ENCODE results near the gene VWA7.

The VWA7 gene

GRCh38 chr6:31791324-31792089 lies 14.4 kb upstream of the VWA7 start:
- Mint-ChIP-seq H3K9me3 (ENCODE audit: low read depth) (no peaks in the 10 kb centered on the region), H3K4me1 (ENCODE audit: low read depth) (peaks cover 27% of the 10 kb centered on the region), H3K36me3 (peaks cover 11% of the 10 kb centered on the region), H3K27ac (peak overlapping the region; percentile 34), H3K27me3 (no peaks in the 10 kb centered on the region), H3K4me3 (peak overlapping the region; percentile 63)

DNA sequence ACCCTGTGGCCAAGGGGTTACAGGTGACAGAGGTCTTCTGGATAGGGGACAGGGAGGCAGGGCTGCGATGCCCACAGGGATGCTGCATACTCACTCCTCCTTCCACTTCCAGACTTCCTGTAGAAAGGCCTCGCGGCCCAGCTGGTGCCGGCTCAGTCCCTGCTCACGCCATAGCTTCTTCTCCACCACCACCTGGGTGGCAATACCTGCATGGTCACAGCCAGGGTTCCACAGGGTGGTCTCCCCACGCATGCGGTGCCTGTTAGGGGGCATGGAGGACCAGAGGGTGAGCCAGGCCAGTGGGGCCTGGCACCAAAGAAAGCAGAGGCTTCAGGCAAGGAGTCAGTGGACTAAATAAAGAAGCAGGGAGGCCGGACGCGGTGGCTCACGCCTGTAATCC lies 8.3 kb upstream of the VWA7 start:
- Mint-ChIP-seq H3K27me3 (no peaks in the 10 kb centered on the region), H3K4me1 (ENCODE audit: low read depth) (peaks cover under 1% of the 10 kb centered on the region), H3K4me3 (no peak overlapping the region), H3K27ac (no peak overlapping the region), H3K36me3 (peaks cover 14% of the 10 kb centered on the region), H3K9me3 (ENCODE audit: low read depth) (no peaks in the 10 kb centered on the region)

DNA sequence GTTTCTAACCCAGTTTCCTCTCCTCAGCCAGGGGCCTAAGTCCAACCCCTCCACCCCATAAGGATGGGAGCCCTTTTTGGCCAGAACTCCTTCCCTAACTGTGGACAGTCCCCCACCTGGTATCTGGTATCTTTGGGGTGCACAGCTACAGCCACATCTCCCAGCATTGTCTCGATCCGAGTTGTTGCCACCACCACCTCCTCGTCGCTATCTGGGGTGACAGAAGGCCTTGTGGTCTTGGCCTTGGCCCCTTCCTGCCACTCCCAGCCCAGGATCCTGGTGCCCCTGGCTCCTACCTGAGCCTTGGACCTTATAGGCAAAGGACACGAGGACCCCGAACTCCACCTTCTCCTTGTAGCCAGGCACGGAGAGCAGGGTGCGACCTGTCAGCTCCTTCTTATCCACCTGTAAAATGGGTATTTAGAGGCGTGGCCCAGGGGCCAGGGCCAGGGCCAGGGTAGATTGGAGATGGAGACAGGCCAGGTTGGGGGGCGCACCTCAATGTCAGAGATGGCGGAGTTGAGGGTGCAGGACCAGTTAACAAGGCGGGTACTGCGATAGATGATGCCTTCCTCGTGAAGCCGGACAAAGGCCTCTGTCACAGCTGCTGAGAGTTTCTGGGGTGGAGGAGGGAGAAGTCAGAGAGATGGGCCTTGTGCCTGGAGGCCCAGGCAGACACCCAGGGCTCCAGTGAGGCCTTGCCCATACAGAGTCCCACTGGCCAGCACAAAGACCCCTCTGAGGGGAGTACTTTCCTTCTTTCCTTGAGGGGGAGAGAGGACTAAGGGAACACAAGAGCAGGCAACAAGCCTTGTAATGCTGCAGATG lies 7.2 kb upstream of the VWA7 start:
- Mint-ChIP-seq H3K4me1 (ENCODE audit: low read depth) (no peaks in the 10 kb centered on the region), H3K9me3 (ENCODE audit: low read depth) (no peaks in the 10 kb centered on the region), H3K27ac (no peak overlapping the region), H3K27me3 (no peaks in the 10 kb centered on the region), H3K4me3 (no peak overlapping the region), H3K36me3 (peaks cover 12% of the 10 kb centered on the region)

- H3K9me3 Mint-ChIP-seq (ENCODE audit: low read depth): no peaks in the 10 kb centered on the region
- H3K36me3 Mint-ChIP-seq: peaks cover 12% of the 10 kb centered on the region
- H3K4me1 Mint-ChIP-seq (ENCODE audit: low read depth): peaks cover 6% of the 10 kb centered on the region
- H3K4me3 Mint-ChIP-seq: no peak overlapping the region
- no peak overlapping the region for H3K27ac Mint-ChIP-seq
- no peaks in the 10 kb centered on the region for H3K27me3 Mint-ChIP-seq
Measured at GRCh38 chr6:31782126-31782855, 5.2 kb upstream of the VWA7 start.

GRCh38 chr6:31781244-31782125 lies 4.4 kb upstream of the VWA7 start:
- Mint-ChIP-seq H3K36me3 (peaks cover 12% of the 10 kb centered on the region), H3K27ac (no peak overlapping the region), H3K4me3 (no peak overlapping the region)

DNA sequence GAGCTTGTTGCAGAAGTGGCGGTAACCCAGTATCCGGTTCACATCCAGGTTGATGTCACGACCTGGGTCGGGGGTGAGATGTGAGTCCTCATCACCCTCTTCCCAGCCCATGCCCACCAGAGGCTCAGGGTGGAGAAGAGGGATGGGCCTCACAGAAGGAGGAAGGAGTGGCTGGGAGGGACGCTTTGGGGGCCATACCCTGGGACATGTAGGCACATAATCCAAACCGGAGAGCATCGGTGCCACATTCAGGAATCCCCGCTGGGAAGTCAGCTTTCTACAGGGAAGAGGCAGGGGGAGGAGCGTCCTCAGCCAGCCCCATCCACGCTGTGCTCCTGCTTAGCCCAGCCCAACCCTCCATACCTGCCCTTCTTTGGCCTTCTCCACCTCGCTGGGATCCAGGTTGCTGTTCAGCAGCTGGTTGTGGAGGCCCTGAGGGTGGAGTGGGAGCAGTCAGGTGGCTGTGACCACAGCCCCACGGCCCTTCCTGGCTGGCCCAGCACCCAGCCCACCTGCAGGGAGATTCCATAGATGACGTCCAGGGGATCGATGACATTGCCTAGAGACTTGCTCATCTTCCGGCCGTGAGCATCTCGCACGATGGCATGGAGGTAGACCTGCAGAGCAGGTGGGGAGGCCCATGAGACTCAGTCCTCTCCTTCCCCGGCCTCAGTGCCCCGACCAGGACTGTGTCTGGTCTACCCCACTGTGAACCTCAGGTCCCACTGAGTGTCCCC lies 3.5 kb upstream of the VWA7 start:
- H3K9me3 Mint-ChIP-seq (ENCODE audit: low read depth): no peaks in the 10 kb centered on the region
- H3K36me3 Mint-ChIP-seq: peaks cover 12% of the 10 kb centered on the region
- no peaks in the 10 kb centered on the region for H3K27me3 Mint-ChIP-seq
- H3K4me3 Mint-ChIP-seq: no peak overlapping the region
- H3K4me1 Mint-ChIP-seq (ENCODE audit: low read depth): peaks cover 14% of the 10 kb centered on the region
- H3K27ac Mint-ChIP-seq: no peak overlapping the region

More at GRCh38 chr6:31781244-31782125, 4.4 kb upstream of the VWA7 start:
- H3K27me3 Mint-ChIP-seq: no peaks in the 10 kb centered on the region
- no peaks in the 10 kb centered on the region for H3K9me3 Mint-ChIP-seq (ENCODE audit: low read depth)
- peaks cover 11% of the 10 kb centered on the region for H3K4me1 Mint-ChIP-seq (ENCODE audit: low read depth)

GRCh38 chr6:31779908-31780307 lies 2.8 kb upstream of the VWA7 start:
- H3K9me3 Mint-ChIP-seq (ENCODE audit: low read depth): no peaks in the 10 kb centered on the region
- no peak overlapping the region for H3K4me3 Mint-ChIP-seq
- H3K36me3 Mint-ChIP-seq: peaks cover 12% of the 10 kb centered on the region
- H3K27ac Mint-ChIP-seq: no peak overlapping the region
- no peaks in the 10 kb centered on the region for H3K27me3 Mint-ChIP-seq
- peaks cover 20% of the 10 kb centered on the region for H3K4me1 Mint-ChIP-seq (ENCODE audit: low read depth)

- Mint-ChIP-seq H3K4me1 (ENCODE audit: low read depth) (peaks cover 20% of the 10 kb centered on the region), H3K27ac (no peak overlapping the region), H3K9me3 (ENCODE audit: low read depth) (no peaks in the 10 kb centered on the region), H3K4me3 (no peak overlapping the region), H3K36me3 (peaks cover 9% of the 10 kb centered on the region), H3K27me3 (no peaks in the 10 kb centered on the region)
Measured at GRCh38 chr6:31778999-31779885, 2.1 kb upstream of the VWA7 start.

- peaks cover 8% of the 10 kb centered on the region for H3K36me3 Mint-ChIP-seq
- H3K27ac Mint-ChIP-seq: no peak overlapping the region
Measured at GRCh38 chr6:31778193-31778592, 1.1 kb upstream of the VWA7 start.

DNA sequence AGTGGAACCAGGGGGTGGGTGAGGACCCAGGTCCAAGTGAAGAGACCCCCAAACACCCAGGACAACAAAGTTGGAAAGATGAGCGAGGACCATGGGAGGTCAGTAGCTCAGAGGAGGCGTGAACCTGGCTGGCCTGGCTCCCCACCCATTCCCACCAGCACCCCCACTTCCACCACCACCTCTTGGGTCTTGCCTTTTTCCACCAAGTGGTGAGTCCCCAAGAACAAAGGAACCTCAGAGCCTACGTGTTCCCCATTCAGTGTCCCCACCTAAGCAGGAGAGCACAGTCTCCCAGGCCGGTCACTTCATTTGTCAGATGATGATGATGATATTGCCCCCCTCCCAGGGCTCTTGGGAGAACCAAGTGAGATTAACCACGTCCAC lies 531 bp upstream of the VWA7 start:
- Mint-ChIP-seq H3K4me3 (no peak overlapping the region), H3K4me1 (ENCODE audit: low read depth) (peaks cover 26% of the 10 kb centered on the region), H3K27ac (no peak overlapping the region)

More at GRCh38 chr6:31778193-31778592, 1.1 kb upstream of the VWA7 start:
- H3K4me1 Mint-ChIP-seq (ENCODE audit: low read depth): peaks cover 21% of the 10 kb centered on the region
- H3K4me3 Mint-ChIP-seq: no peak overlapping the region
- H3K27me3 Mint-ChIP-seq: no peaks in the 10 kb centered on the region
- no peaks in the 10 kb centered on the region for H3K9me3 Mint-ChIP-seq (ENCODE audit: low read depth)

GRCh38 chr6:31776485-31776988 lies 591 bp downstream of the VWA7 start:
- peak overlapping the region; percentile 27 for H3K4me3 Mint-ChIP-seq
- no peaks in the 10 kb centered on the region for H3K27me3 Mint-ChIP-seq
- no peak overlapping the region for H3K27ac Mint-ChIP-seq
- H3K4me1 Mint-ChIP-seq (ENCODE audit: low read depth): peaks cover 31% of the 10 kb centered on the region
- H3K36me3 Mint-ChIP-seq: peaks cover 4% of the 10 kb centered on the region
- no peaks in the 10 kb centered on the region for H3K9me3 Mint-ChIP-seq (ENCODE audit: low read depth)

More for the DNA sequence above, 531 bp upstream of the VWA7 start:
- Mint-ChIP-seq H3K27me3 (no peaks in the 10 kb centered on the region), H3K9me3 (ENCODE audit: low read depth) (no peaks in the 10 kb centered on the region), H3K36me3 (peaks cover 6% of the 10 kb centered on the region)

- peak overlapping the region; percentile 46 for H3K27ac Mint-ChIP-seq
Measured at GRCh38 chr6:31775633-31776484, 1.3 kb downstream of the VWA7 start.

More at GRCh38 chr6:31775633-31776484, 1.3 kb downstream of the VWA7 start:
- H3K4me3 Mint-ChIP-seq: peak overlapping the region; percentile 27
- no peaks in the 10 kb centered on the region for H3K27me3 Mint-ChIP-seq
- peaks cover 2% of the 10 kb centered on the region for H3K36me3 Mint-ChIP-seq
- no peaks in the 10 kb centered on the region for H3K9me3 Mint-ChIP-seq (ENCODE audit: low read depth)
- H3K4me1 Mint-ChIP-seq (ENCODE audit: low read depth): peaks cover 38% of the 10 kb centered on the region
